Measurements from ENCODE around the gene MTHFS.

GRCh38 chr15:79896131-79896633 lies 632 bp downstream of the MTHFS start:
- TF ChIP-seq YY1 (IDR thresholded peaks at IDR 0.05; ENCODE audit: insufficient read depth, insufficient read length) (no peak), ZNF274 (IDR thresholded peaks at IDR 0.05; ENCODE audit: low read depth, low read length) (no peak), SUZ12 (IDR thresholded peaks at IDR 0.05; ENCODE audit: extremely low read depth, insufficient read depth, insufficient read length) (no peak)
